HepG2 (cell line): ENCODE measurements around the gene CSF3R. TPM values are rescaled to one million over a fixed set of nuclear protein-coding genes. Genes with fewer than 3 reads are reported as not detected.
A peak's percentile ranks its signal among the peaks of the same experiment; 100 is the strongest.

Experiments
- ATAC-seq: fragments of 200-7000 bp; cut with Tn5 transposase; 3 replicates; pipeline ENCODE4 v1.9.1; 2020; ENCODE audit warnings: mild to moderate bottlenecking, moderate library complexity
- BruUV-seq: library from RNA; stranded (reverse); fragments of 400-500 nt; replicated peaks from 2 replicates; lab custom pipeline; 2021; lab: Mats Ljungman, UMichigan
- CTCF ChIA-PET: fragments of 300-600 bp; formaldehyde crosslinking; extraction: SDS; loops from one replicate; lab custom pipeline; 2021; ENCODE audit warnings: low total read pairs, inconsistent platforms, low intra/inter-chr PET ratio; lab: Yijun Ruan, JAX
- POLR2A ChIA-PET: fragments of 350-600 bp; sonication (Branson Sonifier 250); formaldehyde crosslinking; loops from one replicate; lab custom pipeline; 2020; ENCODE audit warnings: antibody characterized with exemption, inconsistent platforms; lab: Yijun Ruan, JAX
- DNase-seq: peaks from one replicate; pipeline ENCODE4 v3.0.0-alpha.2; 2015; ENCODE audit warnings: low spot score
- FAIRE-seq: peaks from 3 replicates; lab custom pipeline; 2011; peaks lifted over from hg19 to GRCh38; lab: Jason Lieb, UNC
- H2AFZ ChIP-seq: one replicate; pipeline ENCODE4 v1.6.1; 2011; ENCODE audit warnings: low read length, inconsistent platforms
- H3K27ac ChIP-seq: fragments of 300-600 bp; 3 replicates; pipeline ENCODE4 v1.8.0; 2011; ENCODE audit warnings: mixed run types, mild to moderate bottlenecking, mixed read lengths, low read length, inconsistent platforms; ENCODE audit not compliant: insufficient read depth; ENCODE audit errors: extremely low read length
- H3K27me3 ChIP-seq, 2 experiments: fragments of 200-600 bp in 1 of 2; 2 replicates in 1 of 2; 3 replicates in 1 of 2; pipeline versions ENCODE4 v1.6.0 to v1.8.0; 2011; ENCODE audit warnings: low read length in 2 of 2, mild to moderate bottlenecking in 2 of 2, moderate library complexity in 2 of 2, inconsistent platforms in 1 of 2; ENCODE audit not compliant: insufficient read depth in 2 of 2, control insufficient read depth in 1 of 2
- H3K36me3 ChIP-seq, 2 experiments: fragments of 200-600 bp in 1 of 2; replicated peaks in 1 of 2; 2 replicates in 1 of 2; 3 replicates in 1 of 2; pipeline versions ENCODE4 v1.5.1 to v1.8.0; 2011; ENCODE audit warnings: low read length in 2 of 2, inconsistent platforms in 1 of 2; ENCODE audit not compliant: insufficient read depth in 2 of 2, control insufficient read depth in 1 of 2
- H3K4me1 ChIP-seq: 2 replicates; pipeline ENCODE4 v1.5.1; 2012; ENCODE audit warnings: low read length, inconsistent platforms; ENCODE audit not compliant: insufficient read depth
- H3K4me2 ChIP-seq: 2 replicates; pipeline ENCODE4 v1.6.0; 2011; ENCODE audit warnings: low read depth, low read length, inconsistent platforms
- H3K4me3 ChIP-seq, 3 experiments: fragments of 200-600 bp in 1 of 3; sonication (generic), shearing (Covaris generic) in 1 of 3; replicated peaks in 1 of 3; 2 replicates each; pipeline ENCODE4 v1.5.1; 2011 to 2016; ENCODE audit warnings: low read length in 3 of 3, inconsistent platforms in 2 of 3, low read depth in 2 of 3, mild to moderate bottlenecking in 2 of 3, control low read depth in 1 of 3, mixed read lengths in 1 of 3; ENCODE audit not compliant: insufficient read depth in 1 of 3
- H3K79me2 ChIP-seq: one replicate; pipeline ENCODE4 v1.6.1; 2011; ENCODE audit warnings: low read length, inconsistent platforms; ENCODE audit not compliant: insufficient read depth
- H3K9ac ChIP-seq: 2 replicates; pipeline ENCODE4 v1.6.0; 2011; ENCODE audit warnings: mild to moderate bottlenecking, low read depth, low read length, inconsistent platforms; ENCODE audit not compliant: insufficient read depth
- H3K9me3 ChIP-seq: 2 replicates; pipeline ENCODE4 v1.5.1; 2012; ENCODE audit warnings: mild to moderate bottlenecking, low read length
- H4K20me1 ChIP-seq: 2 replicates; pipeline ENCODE4 v1.6.0; 2011; ENCODE audit warnings: inconsistent platforms, mild to moderate bottlenecking, low read length, moderate library complexity; ENCODE audit not compliant: insufficient read depth
- AGO2 ChIP-seq: fragments of 200-400 bp; formaldehyde crosslinking; optimal IDR thresholded peaks from 2 replicates; pipeline ENCODE3; 2017; ENCODE audit warnings: mild to moderate bottlenecking, low read depth, low read length, moderate library complexity
- FOXP4 ChIP-seq: sonication (generic); formaldehyde crosslinking; IDR thresholded peaks from 2 replicates; pipeline ENCODE4 v1.4.0; 2020; ENCODE audit warnings: missing genetic modification reagents
- JUN ChIP-seq: sonication (generic); formaldehyde crosslinking; IDR thresholded peaks from 2 replicates; pipeline ENCODE4 v1.4.0; 2020; ENCODE audit warnings: mild to moderate bottlenecking, missing genetic modification reagents
- PAWR ChIP-seq: sonication (generic); formaldehyde crosslinking; IDR thresholded peaks from 2 replicates; pipeline ENCODE4 v1.4.0; 2020; ENCODE audit warnings: missing genetic modification reagents, mild to moderate bottlenecking, borderline replicate concordance
- RBM39 ChIP-seq: fragments of 200-400 bp; formaldehyde crosslinking; IDR thresholded peaks from one replicate; pipeline ENCODE4 v1.6.1; 2018; ENCODE audit warnings: antibody characterized with exemption, mild to moderate bottlenecking, low read depth, low read length; ENCODE audit not compliant: poor library complexity, severe bottlenecking
- SETDB1 ChIP-seq: sonication (generic); formaldehyde crosslinking; IDR thresholded peaks from 2 replicates; pipeline ENCODE4 v1.5.1; 2020; ENCODE audit warnings: missing genetic modification reagents, mild to moderate bottlenecking, borderline replicate concordance
- SIN3A ChIP-seq: IDR thresholded peaks from 2 replicates; pipeline ENCODE4 v1.6.1; 2011; ENCODE audit warnings: low read depth, mild to moderate bottlenecking, control low read depth, low read length, borderline replicate concordance
- SSRP1 ChIP-seq: IDR thresholded peaks from 2 replicates; pipeline ENCODE4 v1.6.1; 2016; ENCODE audit warnings: control low read depth
- XRCC5 ChIP-seq: fragments of 200-400 bp; formaldehyde crosslinking; optimal IDR thresholded peaks from 2 replicates; pipeline ENCODE3; 2017; ENCODE audit warnings: mild to moderate bottlenecking, low read length
- YEATS4 ChIP-seq: sonication (generic); formaldehyde crosslinking; IDR thresholded peaks from 2 replicates; pipeline ENCODE4 v1.4.0; 2020; ENCODE audit warnings: missing genetic modification reagents, borderline replicate concordance
- ZBTB38 ChIP-seq: sonication (generic); formaldehyde crosslinking; IDR thresholded peaks from 2 replicates; pipeline ENCODE4 v1.5.1; 2020; ENCODE audit warnings: mild to moderate bottlenecking, missing genetic modification reagents
- ZMYM3 ChIP-seq: sonication (generic); formaldehyde crosslinking; IDR thresholded peaks from 2 replicates; pipeline ENCODE4 v1.5.1; 2020; ENCODE audit warnings: mild to moderate bottlenecking, missing genetic modification reagents
- ZNF83 ChIP-seq: sonication (generic); formaldehyde crosslinking; IDR thresholded peaks from 2 replicates; pipeline ENCODE4 v1.4.0; 2020; ENCODE audit warnings: missing genetic modification reagents, mild to moderate bottlenecking, borderline replicate concordance
- WGBS: methylation state at CpG from one replicate; pipeline ENCODE4 v1.1.6; 2017; ENCODE audit warnings: low lambda C conversion rate; 5-methylcytosine and 5-hydroxymethylcytosine counted together
- in situ Hi-C: cut with HindIII; loops from 2 replicates; pipeline ENCODE4 v1.10.0; 2017; ENCODE audit warnings: low pct_unique_long_range_greater_than_20kb; ENCODE audit not compliant: extremely low pct_ligation_motif_present
- intact Hi-C: fragments of 100-400 bp; cut with micrococcal nuclease; formaldehyde crosslinking; loops from one replicate; pipeline ENCODE4 v1.10.0; 2022; ENCODE audit not compliant: unreplicated experiment
- polyA plus RNA-seq, 8 experiments: library from polyadenylated mRNA; depleted of rRNA in 3 of 8; stranded (reverse) in 7 of 8; unstranded in 1 of 8; fragments of >200 nt; fragmentation: Illumina TruSeq in 4 of 8; extraction: Trizol in 4 of 8; gene quantifications; 2 replicates each; pipeline versions ENCODE4 v1.2.1 to v1.2.3, GENCODE V29; 2011 to 2016; ENCODE audit warnings: low read depth in 4 of 8, missing spikeins in 1 of 8, mixed read lengths in 1 of 8; ENCODE audit not compliant: insufficient read depth in 1 of 8
- total RNA-seq, 5 experiments: library from RNA; depleted of rRNA; stranded (reverse); fragments of >200 nt; fragmentation: Illumina TruSeq; extraction: Trizol; gene quantifications; 2 replicates each; pipeline ENCODE4 v1.2.3, GENCODE V29; 2016; ENCODE audit warnings: low read depth in 1 of 5
- TF ChIP-seq, protein P1 (sequence below): sonication (generic); formaldehyde crosslinking; IDR thresholded peaks from 2 replicates; pipeline ENCODE4 v1.5.0; 2020; ENCODE audit warnings: mild to moderate bottlenecking, low read depth, missing genetic modification reagents, borderline replicate concordance

CSF3R gene
- total and polyA plus RNA-seq, 2 of the 13 experiments (the other 11 are each of a cell fraction or from before 2014, with no cell fraction given) = 11.9 to 28.8 TPM

DNA sequence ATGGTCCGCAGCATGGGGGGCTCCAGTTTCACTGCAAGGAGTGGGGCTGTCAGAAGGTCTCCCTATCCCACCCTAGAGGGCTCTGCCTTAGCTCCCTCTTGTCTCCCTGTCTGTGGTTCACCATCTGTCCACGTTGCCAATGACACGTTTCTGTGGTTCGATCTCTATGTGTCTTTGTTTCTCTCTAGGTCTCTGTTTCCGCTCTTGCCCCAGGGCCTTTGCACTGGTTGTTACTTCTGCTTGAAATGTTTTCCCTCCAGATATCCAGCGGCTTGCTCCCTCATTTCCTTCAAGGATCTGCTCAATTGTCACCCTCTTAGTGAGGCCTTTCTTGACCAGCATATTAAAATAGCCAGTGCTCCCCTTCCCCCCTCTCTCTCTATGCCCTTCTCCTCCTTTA lies 10.1 kb downstream of the CSF3R start:
- no peak overlapping the region for H3K4me3 ChIP-seq
- no peak overlapping the region for H2AFZ ChIP-seq
- no peak overlapping the region for H3K9ac ChIP-seq
- in situ Hi-C loops = no loop called here
- DNase-seq = no peak
- peak; percentile 11; the same call in 1 of the 2 replicates for TF ChIP-seq ZMYM3 (CRISPR knock-in tag)
- TF ChIP-seq SETDB1 = no peak
- TF ChIP-seq, protein P1, sequence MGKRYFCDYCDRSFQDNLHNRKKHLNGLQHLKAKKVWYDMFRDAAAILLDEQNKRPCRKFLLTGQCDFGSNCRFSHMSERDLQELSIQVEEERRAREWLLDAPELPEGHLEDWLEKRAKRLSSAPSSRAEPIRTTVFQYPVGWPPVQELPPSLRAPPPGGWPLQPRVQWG (CRISPR knock-in tag) = no peak
- 0 out of 2 replicates have a peak, but pooled peaks have one; percentile 20 for TF ChIP-seq SSRP1 (CRISPR knock-in tag)
- TF ChIP-seq, all 625 proteins: peak for 2
- Histone ChIP-seq H3K4me1 (peaks cover 31% of the 10 kb centered on the region), H3K79me2 (no peaks in the 10 kb centered on the region), H3K27ac (peak overlapping the region; percentile 35), H3K27me3 (no peaks in the 10 kb centered on the region), H4K20me1 (no peaks in the 10 kb centered on the region), H3K9me3 (no peaks in the 10 kb centered on the region), H3K36me3 (no peaks in the 10 kb centered on the region), H3K4me2 (peak overlapping the region; percentile 79)
- no TSS peak for BruUV-seq
- CTCF ChIA-PET = no interaction called here
- POLR2A ChIA-PET = interaction anchor here (1.3 to 2.4 kb wide), 4 partner anchors 9 to 72 kb away, joined by 4 to 21 read pairs (median 16); partner anchors contain the start of genes CSF3R and MRPS15
- ATAC-seq (no peak; the same call in 2 of the 3 replicates), FAIRE-seq (no peak)
- intact Hi-C loops = no loop called here
- 80% methylated on average over 5 of the region's 6 CpGs for WGBS

GRCh38 chr1:36471830-36472641 lies 10.7 kb downstream of the CSF3R start:
- H3K27me3 ChIP-seq = no peaks in the 10 kb centered on the region
- intact Hi-C loops (no loop called here), in situ Hi-C loops (no loop called here)
- H2AFZ ChIP-seq = no peak overlapping the region
- H3K4me3 ChIP-seq = peak overlapping the region in 2 of 3 experiments; percentile 41 to 62; a peak in 3 of 6 replicates
- 43% methylated on average over 6 of the region's 22 CpGs for WGBS
- H3K9ac ChIP-seq = peak overlapping the region; percentile 47; the same call in 1 of the 2 replicates
- DNase-seq (no peak), FAIRE-seq (peak; percentile 15), ATAC-seq (peak; percentile 83)
- no TSS peak for BruUV-seq
- no peaks in the 10 kb centered on the region for H3K79me2 ChIP-seq
- H3K4me1 ChIP-seq = peaks cover 37% of the 10 kb centered on the region
- no peaks in the 10 kb centered on the region for H3K9me3 ChIP-seq
- peak overlapping the region; percentile 35 for H3K27ac ChIP-seq
- no peaks in the 10 kb centered on the region for H4K20me1 ChIP-seq
- ChIA-PET CTCF (no interaction called here), POLR2A (interaction anchor here (1.0 to 2.4 kb wide), 6 partner anchors 8 to 71 kb away, joined by 3 to 21 read pairs (median 9); partner anchors contain the start of genes CSF3R, MRPS15 and OSCP1)
- no peaks in the 10 kb centered on the region for H3K36me3 ChIP-seq
- peak overlapping the region; percentile 79 for H3K4me2 ChIP-seq
- TF ChIP-seq AGO2 (peak; percentile 79), SIN3A (no peak), ZNF83 (CRISPR knock-in tag) (no peak), ZBTB38 (CRISPR knock-in tag) (peak; percentile 88; the same call in 1 of the 2 replicates), JUN (no peak), FOXP4 (CRISPR knock-in tag) (peak; percentile 15; the same call in 1 of the 2 replicates), RBM39 (no peak), YEATS4 (no peak), PAWR (CRISPR knock-in tag) (no peak), XRCC5 (no peak)
